Mucosa of gallbladder (tissue), 1 donor: Measurements from ENCODE around the gene PPP6R1. TPM values are rescaled to one million over a fixed set of nuclear protein-coding genes. Genes with fewer than 3 reads are reported as not detected.

Source experiments
- DNase-seq: peaks from one replicate; pipeline ENCODE4 v3.0.0-alpha.2; 2020; ENCODE audit warnings: low spot score
- total RNA-seq: library from RNA; stranded (reverse); gene quantifications from one replicate; pipeline ENCODE4 v1.2.1, GENCODE V29; 2021
- donor health status: DM: no; HTN: no; CAD: no.

PPP6R1 gene
- total RNA-seq: 108 TPM

- peak; percentile 99 for DNase-seq
Measured at GRCh38 chr19:55258828-55259539, at the start of gene PPP6R1. TSS of gene PPP6R1 (minus strand) at chr19:55259017. CDS start at chr19:55247103, 11,914 bp downstream.

- DNase-seq: no peak
Measured at GRCh38 chr19:55308281-55308680, 49.5 kb upstream of the PPP6R1 start.

GRCh38 chr19:55306712-55307111 lies 47.9 kb upstream of the PPP6R1 start:
- DNase-seq: no peak

- DNase-seq: no peak
Measured at GRCh38 chr19:55305983-55306562, 47.3 kb upstream of the PPP6R1 start.

GRCh38 chr19:55305491-55305890 lies 46.7 kb upstream of the PPP6R1 start:
- peak; percentile 41 for DNase-seq

- no peak for DNase-seq
Measured at GRCh38 chr19:55304980-55305379, 46.2 kb upstream of the PPP6R1 start.

- no peak for DNase-seq
Measured at GRCh38 chr19:55304279-55304978, 45.6 kb upstream of the PPP6R1 start.

GRCh38 chr19:55303477-55303876 lies 44.7 kb upstream of the PPP6R1 start:
- no peak for DNase-seq

GRCh38 chr19:55302318-55302703 lies 43.5 kb upstream of the PPP6R1 start:
- DNase-seq: no peak

GRCh38 chr19:55301459-55302317 lies 42.9 kb upstream of the PPP6R1 start:
- peak; percentile 91 for DNase-seq

GRCh38 chr19:55300886-55301458 lies 42.2 kb upstream of the PPP6R1 start:
- DNase-seq: no peak

GRCh38 chr19:55299991-55300390 lies 41.2 kb upstream of the PPP6R1 start:
- no peak for DNase-seq

- DNase-seq: no peak
Measured at GRCh38 chr19:55297267-55297666, 38.5 kb upstream of the PPP6R1 start.

- no peak for DNase-seq
Measured at GRCh38 chr19:55289117-55289796, 30.4 kb upstream of the PPP6R1 start.

GRCh38 chr19:55287361-55288079 lies 28.7 kb upstream of the PPP6R1 start:
- no peak for DNase-seq

- no peak for DNase-seq
Measured at GRCh38 chr19:55285229-55285890, 26.5 kb upstream of the PPP6R1 start.

GRCh38 chr19:55284405-55285058 lies 25.7 kb upstream of the PPP6R1 start:
- no peak for DNase-seq

- DNase-seq: no peak
Measured at GRCh38 chr19:55283548-55284377, 24.9 kb upstream of the PPP6R1 start, which contains the start of gene BRSK1. TSS of gene BRSK1 (plus strand) at chr19:55283997. CDS start at chr19:55284443, 446 bp downstream.
